Neural progenitor cell (in vitro differentiated cells): Measurements from ENCODE around the gene OPN5. TPM values are rescaled to one million over a fixed set of nuclear protein-coding genes. Genes with fewer than 3 reads are reported as not detected.

Source experiments
- DNase-seq: peaks from one replicate; pipeline ENCODE4 v3.0.0-alpha.2; 2016; ENCODE audit warnings: low spot score
- H2AFZ ChIP-seq: fragments of 200-600 bp; sonication (generic); replicated peaks from 2 replicates; pipeline ENCODE4 v1.6.1; 2016; ENCODE audit warnings: antibody characterized with exemption
- H3F3A ChIP-seq: fragments of 200-600 bp; sonication (generic); 2 replicates; pipeline ENCODE4 v1.6.1; 2016; ENCODE audit warnings: antibody characterized with exemption, low read depth
- H3K27ac ChIP-seq: fragments of 200-600 bp; sonication (generic); 2 replicates; pipeline ENCODE4 v1.5.1; 2016; ENCODE audit warnings: mild to moderate bottlenecking
- H3K27me3 ChIP-seq: fragments of 200-600 bp; sonication (generic); 2 replicates; pipeline ENCODE4 v1.6.1; 2016; ENCODE audit warnings: mild to moderate bottlenecking, moderate library complexity
- H3K36me3 ChIP-seq: fragments of 200-600 bp; sonication (generic); 2 replicates; pipeline ENCODE4 v1.5.1; 2016
- H3K4me1 ChIP-seq: fragments of 200-600 bp; sonication (generic); 2 replicates; pipeline ENCODE4 v1.6.1; 2016; ENCODE audit warnings: mixed run types
- H3K4me2 ChIP-seq: fragments of 200-600 bp; sonication (generic); 2 replicates; pipeline ENCODE4 v1.6.1; 2016
- H3K4me3 ChIP-seq: fragments of 200-600 bp; sonication (generic); 2 replicates; pipeline ENCODE4 v1.5.1; 2016
- H3K79me2 ChIP-seq: fragments of 200-600 bp; sonication (generic); 2 replicates; pipeline ENCODE4 v1.6.1; 2016; ENCODE audit warnings: low read depth
- H3K9ac ChIP-seq: fragments of 200-600 bp; sonication (generic); 2 replicates; pipeline ENCODE4 v1.6.1; 2016
- H3K9me3 ChIP-seq: fragments of 200-600 bp; sonication (generic); 2 replicates; pipeline ENCODE4 v1.5.1; 2016; ENCODE audit warnings: low read depth
- H4K20me1 ChIP-seq: fragments of 200-600 bp; sonication (generic); 2 replicates; pipeline ENCODE4 v1.6.1; 2016; ENCODE audit warnings: low read depth
- H3K27ac Mint-ChIP-seq: 3 replicates; pipeline ENCODE4 v1.8.0; 2021; ENCODE audit warnings: mixed read lengths
- H3K27me3 Mint-ChIP-seq: 2 replicates; pipeline ENCODE4 v1.8.0; 2022; ENCODE audit warnings: low read depth, mild to moderate bottlenecking, inconsistent platforms, moderate library complexity, mixed read lengths; ENCODE audit not compliant: insufficient read depth
- H3K36me3 Mint-ChIP-seq: 3 replicates; pipeline ENCODE4 v1.8.0; 2021; ENCODE audit warnings: mixed read lengths
- H3K4me1 Mint-ChIP-seq: 3 replicates; pipeline ENCODE4 v1.8.0; 2021; ENCODE audit warnings: mixed read lengths
- H3K4me3 Mint-ChIP-seq: 3 replicates; pipeline ENCODE4 v1.8.0; 2021; ENCODE audit warnings: mild to moderate bottlenecking, moderate library complexity, mixed read lengths
- H3K9me3 Mint-ChIP-seq: 3 replicates; pipeline ENCODE4 v1.8.0; 2020; ENCODE audit warnings: mixed read lengths
- EZH2 ChIP-seq: fragments of 200-600 bp; sonication (generic); IDR thresholded peaks from 2 replicates; pipeline ENCODE4 v1.6.1; 2017; ENCODE audit warnings: antibody characterized with exemption, mild to moderate bottlenecking, moderate library complexity
- EZH2phosphoT487 ChIP-seq: fragments of 200-600 bp; sonication (generic); IDR thresholded peaks from 2 replicates; pipeline ENCODE4 v1.6.1; 2017; ENCODE audit warnings: antibody characterized with exemption
- total RNA-seq: library from RNA; depleted of rRNA; stranded (reverse); fragments of >200 nt; gene quantifications from 2 replicates; pipeline ENCODE4 v1.2.3, GENCODE V29; 2015; ENCODE audit warnings: low replicate concordance
- TF ChIP-seq, protein P1 (sequence below): fragments of 200-600 bp; sonication (generic); IDR thresholded peaks from 2 replicates; pipeline ENCODE4 v1.5.1; 2017; ENCODE audit warnings: antibody characterized with exemption, mild to moderate bottlenecking

OPN5 gene
- total RNA-seq, 1 donor from 2014 or later: not detected

DNA sequence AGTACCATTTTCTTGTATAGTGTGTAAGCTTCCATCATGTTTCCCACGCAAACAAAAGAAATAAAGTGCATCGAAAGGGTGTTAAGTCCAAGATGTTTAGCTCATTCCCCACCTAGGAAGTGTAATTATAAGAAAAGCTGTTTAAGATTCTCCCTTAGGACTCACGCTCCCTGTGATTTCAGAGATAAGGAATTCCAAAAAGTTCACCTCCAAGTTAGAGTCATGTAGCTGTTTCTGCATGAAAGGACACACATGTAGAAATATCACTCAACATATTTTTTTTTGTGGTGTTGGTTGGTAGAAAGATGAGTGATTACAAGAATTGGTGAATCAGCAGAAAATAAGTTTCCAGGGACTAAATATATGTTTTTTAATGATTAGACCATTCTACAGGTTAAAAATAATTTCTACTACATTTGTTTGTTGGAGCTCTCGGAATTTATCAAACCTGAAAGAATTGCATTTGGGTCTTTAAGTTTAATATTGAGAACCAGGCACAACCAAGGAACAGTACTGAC, 10.4 kb downstream of the OPN5 start:
- Histone ChIP-seq H3K27me3 (no peaks in the 10 kb centered on the region), H3K36me3 (no peaks in the 10 kb centered on the region), H3K9ac (no peak overlapping the region), H3K4me3 (no peak overlapping the region), H4K20me1 (no peaks in the 10 kb centered on the region), H3K4me2 (no peak overlapping the region), H3K27ac (no peak overlapping the region), H3K9me3 (no peaks in the 10 kb centered on the region), H3K4me1 (no peaks in the 10 kb centered on the region), H3F3A (no peaks in the 10 kb centered on the region), H3K79me2 (no peaks in the 10 kb centered on the region), H2AFZ (no peak overlapping the region)
- Mint-ChIP-seq H3K4me1 (no peaks in the 10 kb centered on the region), H3K36me3 (no peaks in the 10 kb centered on the region), H3K9me3 (no peaks in the 10 kb centered on the region), H3K4me3 (no peak overlapping the region), H3K27me3 (no peaks in the 10 kb centered on the region), H3K27ac (no peak overlapping the region)
- no peak for TF ChIP-seq EZH2
- no peak for TF ChIP-seq EZH2phosphoT487
- TF ChIP-seq, protein P1, sequence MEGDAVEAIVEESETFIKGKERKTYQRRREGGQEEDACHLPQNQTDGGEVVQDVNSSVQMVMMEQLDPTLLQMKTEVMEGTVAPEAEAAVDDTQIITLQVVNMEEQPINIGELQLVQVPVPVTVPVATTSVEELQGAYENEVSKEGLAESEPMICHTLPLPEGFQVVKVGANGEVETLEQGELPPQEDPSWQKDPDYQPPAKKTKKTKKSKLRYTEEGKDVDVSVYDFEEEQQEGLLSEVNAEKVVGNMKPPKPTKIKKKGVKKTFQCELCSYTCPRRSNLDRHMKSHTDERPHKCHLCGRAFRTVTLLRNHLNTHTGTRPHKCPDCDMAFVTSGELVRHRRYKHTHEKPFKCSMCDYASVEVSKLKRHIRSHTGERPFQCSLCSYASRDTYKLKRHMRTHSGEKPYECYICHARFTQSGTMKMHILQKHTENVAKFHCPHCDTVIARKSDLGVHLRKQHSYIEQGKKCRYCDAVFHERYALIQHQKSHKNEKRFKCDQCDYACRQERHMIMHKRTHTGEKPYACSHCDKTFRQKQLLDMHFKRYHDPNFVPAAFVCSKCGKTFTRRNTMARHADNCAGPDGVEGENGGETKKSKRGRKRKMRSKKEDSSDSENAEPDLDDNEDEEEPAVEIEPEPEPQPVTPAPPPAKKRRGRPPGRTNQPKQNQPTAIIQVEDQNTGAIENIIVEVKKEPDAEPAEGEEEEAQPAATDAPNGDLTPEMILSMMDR: no peak
- no peak for DNase-seq

DNA sequence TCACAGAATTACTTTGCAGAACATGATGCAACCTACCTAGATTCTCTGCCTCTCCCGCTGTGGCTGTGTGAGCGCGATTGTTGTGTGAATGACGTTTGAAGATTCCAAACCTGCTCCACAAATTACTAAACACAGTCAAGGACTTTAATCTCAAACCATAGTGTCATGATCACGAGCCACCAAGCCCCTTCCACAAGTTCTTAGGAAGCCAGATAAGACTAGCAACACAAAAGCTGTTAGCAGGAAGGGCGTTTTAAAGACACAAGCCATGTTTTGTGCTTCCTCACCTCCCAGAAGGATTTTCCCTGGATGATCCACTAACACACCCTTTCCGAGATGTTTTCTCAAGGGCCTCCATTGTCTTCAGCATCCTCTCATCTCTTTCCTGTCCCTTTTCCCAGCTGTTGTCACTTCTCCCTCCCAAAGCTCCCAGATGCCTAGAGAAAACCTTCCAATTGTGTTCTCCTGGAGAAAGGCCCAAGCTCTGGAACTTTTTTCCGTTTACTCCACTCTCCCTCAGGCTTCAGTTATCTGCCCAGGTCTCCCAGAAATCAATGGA, 12.8 kb downstream of the OPN5 start:
- H3F3A ChIP-seq: no peaks in the 10 kb centered on the region
- H3K36me3 ChIP-seq: no peaks in the 10 kb centered on the region
- Mint-ChIP-seq H3K4me3 (no peak overlapping the region), H3K36me3 (no peaks in the 10 kb centered on the region), H3K9me3 (no peaks in the 10 kb centered on the region), H3K27ac (no peak overlapping the region), H3K4me1 (no peaks in the 10 kb centered on the region), H3K27me3 (no peaks in the 10 kb centered on the region)
- no peaks in the 10 kb centered on the region for H3K27me3 ChIP-seq
- no peaks in the 10 kb centered on the region for H3K4me1 ChIP-seq
- no peak overlapping the region for H3K4me3 ChIP-seq
- no peaks in the 10 kb centered on the region for H3K79me2 ChIP-seq
- DNase-seq: no peak
- no peak overlapping the region for H3K9ac ChIP-seq
- no peaks in the 10 kb centered on the region for H4K20me1 ChIP-seq
- H3K9me3 ChIP-seq: no peaks in the 10 kb centered on the region
- H3K4me2 ChIP-seq: no peak overlapping the region
- TF ChIP-seq, protein P1: no peak
- TF ChIP-seq EZH2 (no peak), EZH2phosphoT487 (no peak)
- H2AFZ ChIP-seq: peak overlapping the region; percentile 1
- no peak overlapping the region for H3K27ac ChIP-seq

DNA sequence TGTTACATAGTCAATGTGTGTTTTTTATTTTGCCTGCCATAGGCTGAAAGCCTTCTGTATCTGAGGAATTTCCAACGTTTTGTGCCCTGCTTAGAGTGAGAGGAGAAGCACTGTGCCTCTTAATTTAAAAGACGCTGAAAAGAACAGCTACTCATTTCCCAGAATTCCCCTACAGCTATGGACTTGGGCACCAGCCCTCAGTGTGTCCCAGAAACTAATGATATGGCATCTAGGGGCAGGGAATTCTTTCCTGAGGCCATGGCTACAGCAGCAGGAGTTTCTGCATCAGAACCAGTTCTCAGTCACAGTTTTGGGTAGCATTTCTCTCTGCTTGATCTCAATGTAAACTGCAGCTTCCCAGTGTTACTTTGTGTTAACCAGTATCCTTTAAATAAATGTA, 20.2 kb downstream of the OPN5 start:
- Histone ChIP-seq H3K4me1 (peaks cover 3% of the 10 kb centered on the region), H3K36me3 (no peaks in the 10 kb centered on the region), H3K4me2 (no peak overlapping the region), H3K27me3 (no peaks in the 10 kb centered on the region), H3K9me3 (no peaks in the 10 kb centered on the region), H3K4me3 (no peak overlapping the region), H3K9ac (no peak overlapping the region), H3K27ac (no peak overlapping the region), H4K20me1 (no peaks in the 10 kb centered on the region), H2AFZ (peak overlapping the region; percentile 68), H3F3A (no peaks in the 10 kb centered on the region), H3K79me2 (no peaks in the 10 kb centered on the region)
- Mint-ChIP-seq H3K4me1 (peaks cover 16% of the 10 kb centered on the region), H3K36me3 (no peaks in the 10 kb centered on the region), H3K4me3 (no peak overlapping the region), H3K27me3 (peaks cover 5% of the 10 kb centered on the region), H3K27ac (no peak overlapping the region), H3K9me3 (no peaks in the 10 kb centered on the region)
- no peak for DNase-seq
- TF ChIP-seq, protein P1: no peak
- no peak for TF ChIP-seq EZH2phosphoT487
- TF ChIP-seq EZH2: no peak
